Epithelial cell of esophagus (primary cell): Measurements from ENCODE around the gene BTAF1.

Experiments used
- DNase-seq: peaks from one replicate; pipeline ENCODE4 v3.0.0; 2010; ENCODE audit warnings: low read depth
- H3K4me3 ChIP-seq: 2 replicates; pipeline ENCODE4 v1.5.1; 2011; ENCODE audit warnings: mild to moderate bottlenecking, low read length, control low read depth
- TF ChIP-seq, protein P1 (sequence below): IDR thresholded peaks from 2 replicates; pipeline ENCODE4 v1.5.1; 2011; ENCODE audit warnings: low read depth, mild to moderate bottlenecking, low read length, control low read depth, inconsistent platforms; ENCODE audit not compliant: insufficient read depth; ENCODE audit errors: missing control alignments

Gene BTAF1

DNA sequence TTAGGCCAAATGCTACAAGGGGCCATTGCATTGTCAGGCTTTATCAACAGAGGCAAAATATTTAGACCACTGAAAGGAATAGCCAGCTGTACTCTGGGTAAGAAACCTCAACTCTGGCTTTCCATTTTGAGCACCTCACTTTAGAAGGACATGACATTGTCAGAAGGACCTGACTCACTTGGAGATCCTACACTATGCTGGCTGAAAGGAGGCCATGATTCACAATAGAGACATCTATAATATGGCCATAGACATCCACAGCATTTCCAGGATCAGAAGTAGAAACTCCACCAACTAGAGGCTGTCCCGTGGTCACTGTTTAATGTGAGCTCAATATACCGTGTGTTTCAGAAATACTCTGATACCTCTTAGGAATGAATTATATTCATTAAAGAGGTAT is 140.9 kb downstream of the BTAF1 start:
- no peak for DNase-seq
- TF ChIP-seq, protein P1, sequence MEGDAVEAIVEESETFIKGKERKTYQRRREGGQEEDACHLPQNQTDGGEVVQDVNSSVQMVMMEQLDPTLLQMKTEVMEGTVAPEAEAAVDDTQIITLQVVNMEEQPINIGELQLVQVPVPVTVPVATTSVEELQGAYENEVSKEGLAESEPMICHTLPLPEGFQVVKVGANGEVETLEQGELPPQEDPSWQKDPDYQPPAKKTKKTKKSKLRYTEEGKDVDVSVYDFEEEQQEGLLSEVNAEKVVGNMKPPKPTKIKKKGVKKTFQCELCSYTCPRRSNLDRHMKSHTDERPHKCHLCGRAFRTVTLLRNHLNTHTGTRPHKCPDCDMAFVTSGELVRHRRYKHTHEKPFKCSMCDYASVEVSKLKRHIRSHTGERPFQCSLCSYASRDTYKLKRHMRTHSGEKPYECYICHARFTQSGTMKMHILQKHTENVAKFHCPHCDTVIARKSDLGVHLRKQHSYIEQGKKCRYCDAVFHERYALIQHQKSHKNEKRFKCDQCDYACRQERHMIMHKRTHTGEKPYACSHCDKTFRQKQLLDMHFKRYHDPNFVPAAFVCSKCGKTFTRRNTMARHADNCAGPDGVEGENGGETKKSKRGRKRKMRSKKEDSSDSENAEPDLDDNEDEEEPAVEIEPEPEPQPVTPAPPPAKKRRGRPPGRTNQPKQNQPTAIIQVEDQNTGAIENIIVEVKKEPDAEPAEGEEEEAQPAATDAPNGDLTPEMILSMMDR, result no peak
- no peak overlapping the region for H3K4me3 ChIP-seq

DNA sequence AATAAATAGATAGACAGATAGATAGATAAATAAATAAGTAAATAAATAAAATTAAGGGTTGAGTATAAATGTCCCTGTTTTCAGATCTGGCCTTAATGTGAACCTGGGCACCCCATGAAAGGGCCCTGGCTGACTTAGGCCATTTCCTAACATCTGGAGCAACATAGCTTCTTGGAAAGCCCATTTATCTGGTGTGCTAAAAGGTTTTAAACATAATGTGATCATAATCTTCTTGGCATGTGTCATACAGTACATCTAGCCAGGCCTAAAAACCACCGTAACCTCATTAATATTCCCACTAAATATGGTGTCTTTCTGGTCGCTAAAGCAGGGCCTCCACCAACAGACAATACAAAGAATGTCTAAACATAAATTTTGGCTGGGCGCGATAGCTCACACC is 142.8 kb downstream of the BTAF1 start:
- TF ChIP-seq, protein P1, result no peak
- no peak for DNase-seq
- H3K4me3 ChIP-seq, result no peak overlapping the region

DNA sequence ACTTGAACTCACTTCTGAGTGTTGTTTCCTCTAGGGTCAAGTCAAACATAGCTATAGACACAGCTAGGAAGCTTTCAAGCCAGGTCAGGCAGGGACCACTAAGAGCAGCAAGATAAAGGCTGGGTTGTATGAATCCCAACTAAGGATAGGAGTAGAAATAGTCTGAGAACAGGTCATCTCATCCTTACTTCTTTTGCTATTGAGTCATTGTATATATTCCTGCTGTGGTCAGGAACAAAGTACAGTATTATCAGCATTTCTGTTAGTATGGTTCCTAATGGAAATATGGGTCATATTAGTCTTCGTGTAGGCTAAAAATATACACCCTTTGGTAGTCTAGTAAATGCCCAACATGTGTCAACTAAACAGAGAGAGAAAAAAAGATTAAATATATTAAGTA is 145.3 kb downstream of the BTAF1 start:
- DNase-seq, result no peak
- TF ChIP-seq, protein P1, result no peak
- H3K4me3 ChIP-seq, result no peak overlapping the region

DNA sequence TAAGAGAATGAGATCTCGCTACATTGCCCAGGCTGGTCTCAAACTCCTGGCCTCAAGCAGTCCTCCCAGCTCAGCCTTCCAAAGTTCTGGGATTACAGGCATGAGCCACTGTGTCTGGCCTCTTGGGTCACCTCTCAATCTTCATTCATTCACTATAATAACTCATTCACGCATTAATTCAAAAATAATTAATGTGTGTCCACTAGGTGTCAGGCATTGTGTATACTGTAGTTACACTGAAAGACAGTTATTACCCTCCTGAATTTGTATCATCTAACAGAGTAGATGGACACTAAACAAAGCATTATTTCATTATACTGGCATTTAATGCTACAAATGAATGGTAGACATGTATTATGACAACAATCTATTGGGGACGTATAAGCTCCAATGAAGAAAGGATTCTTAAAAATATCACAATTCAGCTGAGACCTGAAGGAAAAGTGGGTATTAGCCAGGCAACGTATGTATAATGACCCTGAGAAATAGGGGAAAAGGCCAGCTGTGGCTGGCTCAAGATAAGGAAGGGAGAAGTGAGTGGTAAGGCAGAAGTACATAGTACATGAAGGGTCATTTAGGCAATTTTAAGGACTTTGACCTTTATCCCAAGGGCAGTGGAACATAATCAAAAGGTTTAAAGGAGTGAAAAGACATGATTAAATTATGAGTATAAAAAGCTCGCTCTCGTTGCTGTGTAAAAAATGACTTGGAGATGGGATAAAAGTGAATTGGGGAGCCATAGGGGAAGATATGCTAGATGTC is 150.7 kb downstream of the BTAF1 start:
- TF ChIP-seq, protein P1, result peak; percentile 14
- DNase-seq, result peak; percentile 28
- no peak overlapping the region for H3K4me3 ChIP-seq

DNA sequence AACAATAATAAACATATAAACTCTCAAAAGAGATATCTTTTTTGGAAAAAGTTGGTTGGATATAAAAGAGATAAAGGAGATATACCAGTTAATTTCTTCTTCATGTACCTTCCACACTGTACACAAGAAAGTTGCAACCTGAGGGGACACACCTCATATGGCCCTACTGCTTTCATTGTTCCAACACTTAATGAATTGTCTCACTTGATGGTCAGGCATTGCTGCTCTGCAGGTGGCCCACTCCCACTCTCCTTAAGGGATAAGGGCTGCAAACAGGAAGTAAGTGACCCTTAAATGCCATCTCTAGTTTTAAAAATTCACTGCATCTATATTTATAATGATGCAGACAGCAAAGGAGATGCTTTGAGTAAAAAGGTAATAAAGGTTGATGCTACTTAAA is 152.3 kb downstream of the BTAF1 start:
- no peak for DNase-seq
- TF ChIP-seq, protein P1, result no peak
- H3K4me3 ChIP-seq, result no peak overlapping the region

DNA sequence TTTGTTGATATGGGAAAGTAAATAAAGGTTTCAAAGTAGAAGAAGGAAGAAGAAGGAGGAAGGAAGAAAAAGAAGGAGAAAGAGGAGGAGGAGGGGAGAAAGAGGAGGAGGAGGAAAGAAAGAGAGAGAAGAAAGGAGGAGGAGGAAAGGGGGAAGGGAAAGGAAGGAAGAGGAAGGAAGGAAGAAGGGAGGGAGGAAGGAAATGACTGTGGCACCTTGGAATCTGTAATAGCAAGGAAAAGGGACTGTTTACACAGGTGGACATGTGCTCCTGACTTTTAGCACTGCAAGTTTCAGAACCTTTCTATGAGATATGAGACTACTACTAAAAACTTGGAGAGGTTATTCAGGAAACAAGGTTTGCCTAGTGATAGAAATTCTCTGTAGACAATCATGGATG is 153.2 kb downstream of the BTAF1 start:
- DNase-seq, result no peak
- TF ChIP-seq, protein P1, result no peak
- H3K4me3 ChIP-seq, result no peak overlapping the region

DNA sequence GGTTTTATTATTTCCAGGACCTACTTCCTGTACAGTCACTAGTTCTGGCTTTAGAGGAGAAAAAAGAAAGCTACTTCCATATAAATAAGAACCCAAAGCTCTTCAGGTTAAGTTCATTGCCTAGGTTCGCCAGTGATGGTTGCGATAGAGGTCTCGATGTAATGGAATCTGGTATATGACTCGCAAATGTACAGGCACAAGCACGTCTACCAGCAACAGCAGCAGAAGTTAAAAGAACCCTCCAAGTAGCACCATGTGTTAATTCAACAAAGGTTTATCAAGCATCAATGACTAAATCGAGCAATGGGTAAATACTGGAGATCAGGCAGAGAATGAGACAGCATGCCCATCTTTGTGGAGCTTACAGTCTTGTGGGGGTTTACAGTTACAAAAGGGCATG is 155.4 kb downstream of the BTAF1 start:
- TF ChIP-seq, protein P1, result no peak
- no peak overlapping the region for H3K4me3 ChIP-seq
- DNase-seq, result peak; percentile 85
